Measurements from ENCODE around the gene FBLIM1.

Gene FBLIM1

DNA sequence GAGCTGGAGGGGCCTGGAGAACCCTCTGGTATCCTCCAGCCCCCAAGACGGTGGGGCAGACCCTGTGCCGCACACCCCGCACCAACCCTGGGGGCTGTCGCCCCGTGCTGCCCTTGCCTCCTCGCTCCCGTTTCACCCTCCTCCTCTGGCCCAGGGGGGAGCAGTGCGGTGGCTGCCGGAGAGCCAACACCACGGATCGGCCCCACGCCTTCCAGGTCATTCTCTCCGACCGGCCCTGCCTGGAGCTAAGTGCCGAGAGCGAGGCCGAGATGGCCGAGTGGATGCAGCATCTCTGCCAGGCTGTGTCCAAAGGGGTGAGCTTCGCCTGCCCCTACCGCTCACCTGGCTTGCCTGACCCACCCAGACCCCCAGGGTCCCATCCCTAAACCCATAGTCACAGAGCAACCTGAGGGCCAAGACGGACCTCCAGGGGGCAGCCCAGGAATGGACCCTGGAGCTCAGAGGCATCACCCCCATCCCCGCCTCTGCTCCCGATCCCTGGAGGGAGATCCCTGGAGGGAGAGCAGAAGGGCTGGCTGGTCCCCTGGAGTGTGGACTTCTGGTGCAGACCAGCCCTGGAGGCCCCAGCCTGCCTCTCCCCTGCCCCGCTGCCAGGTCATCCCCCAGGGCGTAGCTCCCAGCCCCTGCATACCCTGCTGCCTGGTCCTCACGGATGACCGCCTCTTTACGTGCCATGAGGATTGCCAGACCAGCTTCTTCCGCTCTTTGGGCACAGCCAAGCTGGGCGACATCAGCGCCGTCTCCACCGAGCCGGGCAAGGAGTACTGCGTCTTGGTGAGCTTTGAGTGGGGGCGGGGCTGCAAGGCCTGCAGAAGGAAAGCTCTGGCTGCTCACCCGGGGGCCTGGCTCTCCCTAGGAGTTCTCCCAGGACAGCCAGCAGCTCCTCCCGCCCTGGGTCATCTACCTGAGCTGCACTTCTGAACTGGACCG lies 26.6 kb upstream of the FBLIM1 start:
- DNase-seq (ENCODE audit: low read depth) = no peak

DNA sequence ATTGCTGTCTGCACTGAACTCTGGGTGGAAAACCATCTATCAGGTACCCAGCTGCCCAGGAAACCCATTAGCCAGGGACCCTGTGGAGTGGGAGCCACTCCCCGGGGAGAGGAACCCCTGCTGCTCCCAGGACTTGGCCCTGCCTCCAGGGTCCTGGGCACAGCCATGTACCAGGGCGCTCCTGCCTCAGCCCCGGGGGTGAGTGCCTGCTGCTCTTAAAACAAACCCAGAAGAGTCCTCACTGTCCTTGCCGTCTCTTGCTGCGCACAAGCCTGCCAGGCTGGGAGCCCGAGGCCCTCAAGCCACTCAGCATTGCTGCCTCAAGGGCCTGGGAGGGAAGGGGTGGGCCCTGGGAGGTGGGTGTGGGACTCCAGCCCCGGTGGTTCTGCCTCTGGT lies 25.9 kb upstream of the FBLIM1 start:
- DNase-seq (ENCODE audit: low read depth) = no peak

DNA sequence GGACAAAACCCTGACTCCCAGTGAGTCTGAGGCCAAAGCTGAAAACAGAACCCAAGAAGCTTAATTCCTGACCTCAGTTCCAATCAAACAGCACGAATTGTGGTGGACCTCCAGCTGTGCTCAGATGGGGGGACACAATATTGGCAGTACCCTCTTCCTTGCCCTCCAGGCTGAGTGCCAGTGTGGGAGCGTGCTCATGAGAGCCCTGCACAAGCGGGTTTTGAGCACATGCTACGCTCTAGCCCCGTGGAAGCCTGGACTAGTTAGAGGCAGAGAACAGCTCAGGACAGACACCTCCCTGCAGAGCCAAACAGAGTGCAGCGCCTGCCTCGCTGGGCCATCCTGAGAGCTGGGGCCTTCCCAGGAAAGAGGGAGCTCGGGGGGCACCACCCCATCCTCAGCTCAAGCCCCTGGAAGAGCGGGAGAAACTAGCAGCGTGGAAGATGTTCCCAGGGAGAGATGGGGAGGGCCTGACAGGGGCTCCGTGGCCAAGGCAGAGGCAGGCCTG lies 25.3 kb upstream of the FBLIM1 start:
- no peak for DNase-seq (ENCODE audit: low read depth)

DNA sequence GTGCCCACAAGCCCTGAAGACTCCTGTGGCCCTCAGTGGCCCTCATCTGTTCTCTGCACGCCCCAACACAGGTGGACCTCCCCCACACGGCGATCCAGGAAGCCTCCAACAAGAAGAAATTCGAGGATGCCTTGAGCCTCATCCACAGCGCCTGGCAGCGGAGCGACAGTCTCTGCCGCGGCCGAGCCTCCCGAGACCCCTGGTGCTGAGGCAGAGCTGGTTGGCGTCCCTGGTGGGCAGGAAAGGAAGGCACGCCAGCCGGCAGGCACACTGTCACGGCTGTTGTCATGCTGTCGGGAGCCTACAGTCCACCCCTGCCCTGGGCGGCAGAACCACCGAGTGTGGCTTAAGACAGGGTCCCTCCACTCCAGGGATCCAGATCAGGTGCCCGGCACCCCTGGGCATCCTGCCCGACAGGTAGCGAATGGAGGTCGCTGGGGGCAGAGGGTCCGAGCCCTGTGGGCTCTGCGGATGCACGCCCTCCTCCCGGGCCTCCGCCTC lies 24.8 kb upstream of the FBLIM1 start:
- no peak for DNase-seq (ENCODE audit: low read depth)

DNA sequence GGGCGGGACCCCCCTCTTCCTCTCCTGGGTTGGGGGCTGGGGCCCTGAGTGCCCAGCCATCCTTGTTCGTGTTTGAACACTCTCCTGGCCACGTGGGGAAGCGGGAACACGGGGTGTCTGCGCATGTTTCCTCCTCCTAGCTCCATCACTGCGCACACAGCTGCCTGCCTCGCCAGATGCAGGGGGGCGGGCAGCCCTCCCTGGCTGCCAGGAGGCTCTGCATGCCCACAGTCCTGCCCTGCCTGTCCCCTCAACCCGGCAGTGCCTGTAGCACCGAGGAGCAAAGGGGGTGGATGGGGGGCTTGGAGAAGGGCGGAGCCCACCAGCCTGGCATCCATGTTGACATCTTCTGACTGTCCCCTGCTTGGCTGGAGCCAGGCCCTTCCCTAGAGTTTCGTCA lies 24.3 kb upstream of the FBLIM1 start:
- no peak for DNase-seq (ENCODE audit: low read depth)

DNA sequence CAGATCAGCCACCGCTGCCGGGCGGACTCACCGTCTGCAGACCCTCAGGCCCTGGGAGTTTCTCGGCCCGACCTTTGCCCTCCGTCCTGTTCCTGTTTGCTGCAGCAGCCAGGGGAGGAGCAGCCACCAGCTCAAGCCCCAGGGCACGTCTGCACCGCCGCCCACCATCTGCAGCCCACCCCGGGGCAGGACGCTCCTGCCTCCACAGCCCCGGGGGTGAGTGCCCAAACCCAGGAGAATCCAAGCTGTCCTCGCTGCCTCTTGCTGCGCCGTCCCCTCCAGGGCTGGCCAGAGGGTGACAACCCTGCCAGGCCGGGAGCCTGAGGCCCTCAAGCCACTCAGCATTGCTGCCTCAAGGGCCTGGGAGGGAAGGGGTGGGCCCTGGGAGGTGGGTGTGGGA lies 23.7 kb upstream of the FBLIM1 start:
- no peak for DNase-seq (ENCODE audit: low read depth)

DNA sequence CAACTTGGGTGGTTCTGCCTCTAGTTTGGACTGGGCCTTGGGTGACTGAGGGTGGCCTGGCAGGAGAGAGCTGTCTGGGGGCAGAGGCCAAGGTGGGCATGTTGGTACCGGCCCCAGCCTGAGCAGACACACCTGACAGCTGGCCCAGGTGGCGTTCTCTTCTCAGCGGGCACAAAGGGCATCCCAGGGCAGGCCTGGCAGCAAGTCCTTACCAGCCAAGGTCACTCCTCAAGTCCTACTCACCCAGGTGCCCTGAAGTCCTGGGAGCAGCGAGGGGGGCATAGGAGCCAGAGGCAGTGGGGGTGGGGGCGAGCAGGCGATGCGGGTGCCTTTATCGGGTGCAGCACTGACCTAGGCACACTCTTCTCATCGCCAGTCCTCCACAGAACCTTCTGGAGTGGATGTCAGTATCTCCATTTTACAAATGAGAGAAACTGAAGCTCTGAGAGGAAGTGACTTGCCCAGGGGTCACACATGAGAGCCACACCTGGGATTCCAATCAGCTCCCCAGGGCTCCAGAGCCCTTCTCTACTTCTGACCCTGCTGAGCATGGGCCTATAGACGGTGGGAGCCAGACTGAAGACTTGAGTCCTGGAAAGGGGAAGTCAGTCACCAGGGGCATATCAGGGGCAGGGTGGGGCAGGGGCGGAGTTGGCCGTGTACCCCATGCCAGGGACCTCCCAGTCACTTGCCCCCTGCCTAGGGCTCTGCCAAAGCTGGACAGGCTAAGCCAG lies 23.1 kb upstream of the FBLIM1 start:
- DNase-seq (ENCODE audit: low read depth) = no peak

DNA sequence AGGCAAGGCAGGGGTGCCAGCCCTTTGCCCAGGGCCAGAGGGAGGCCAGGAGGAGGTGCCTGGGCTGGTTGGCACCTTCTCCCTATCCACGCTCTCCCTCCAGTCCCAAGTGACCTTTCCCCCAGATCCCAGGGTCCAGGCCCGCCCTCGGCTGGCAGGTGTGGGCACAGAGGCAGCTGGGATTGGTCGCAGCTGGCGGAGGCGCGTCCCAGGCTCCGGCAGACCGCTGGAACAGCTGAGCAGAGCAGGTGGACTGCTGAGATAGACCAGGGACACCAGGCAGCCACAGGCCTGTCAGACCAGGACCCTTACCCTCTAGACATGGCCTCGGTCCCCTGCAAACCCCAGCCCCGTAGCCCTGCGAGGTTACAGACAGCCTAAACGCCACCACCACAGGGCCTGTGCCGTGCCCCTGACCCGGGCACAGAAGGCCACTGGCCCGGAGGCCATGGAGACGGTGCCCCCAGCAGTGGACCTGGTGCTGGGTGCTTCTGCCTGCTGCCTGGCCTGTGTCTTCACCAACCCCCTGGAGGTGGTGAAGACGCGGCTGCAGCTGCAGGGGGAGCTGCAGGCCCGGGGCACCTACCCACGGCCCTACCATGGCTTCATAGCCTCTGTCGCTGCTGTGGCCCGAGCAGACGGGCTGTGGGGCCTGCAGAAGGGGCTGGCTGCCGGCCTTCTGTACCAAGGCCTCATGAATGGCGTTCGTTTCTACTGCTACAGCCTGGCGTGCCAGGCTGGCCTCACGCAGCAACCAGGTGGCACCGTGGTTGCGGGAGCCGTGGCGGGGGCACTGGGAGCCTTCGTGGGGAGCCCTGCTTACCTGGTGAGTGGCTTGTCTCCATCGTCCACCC lies 22.3 kb upstream of the FBLIM1 start, which contains the start of gene SLC25A34:
SLC25A34 (plus strand) TSS at position 221 of the 854 bp plus-strand sequence; CDS start at position 449, 228 bp downstream.
- no peak for DNase-seq (ENCODE audit: low read depth)

DNA sequence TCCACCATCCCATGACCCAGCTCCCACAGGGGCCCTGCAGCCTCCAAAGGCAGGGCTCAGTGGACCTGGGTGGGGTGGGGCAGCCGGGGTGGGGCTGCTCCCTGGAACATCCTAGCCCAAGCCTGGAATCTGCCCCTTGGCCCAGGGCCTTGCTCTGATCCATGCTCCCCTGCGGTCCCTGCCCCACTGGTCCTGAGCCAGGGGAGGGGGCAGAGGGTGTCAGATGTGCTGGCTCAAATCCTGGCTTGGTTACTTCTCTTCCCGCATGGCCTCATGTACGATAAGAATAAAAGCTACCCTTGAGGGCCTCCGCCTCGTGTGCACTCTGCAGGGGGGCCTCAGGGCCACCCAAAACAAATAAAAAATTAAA lies 21.7 kb upstream of the FBLIM1 start:
- no peak for DNase-seq (ENCODE audit: low read depth)

DNA sequence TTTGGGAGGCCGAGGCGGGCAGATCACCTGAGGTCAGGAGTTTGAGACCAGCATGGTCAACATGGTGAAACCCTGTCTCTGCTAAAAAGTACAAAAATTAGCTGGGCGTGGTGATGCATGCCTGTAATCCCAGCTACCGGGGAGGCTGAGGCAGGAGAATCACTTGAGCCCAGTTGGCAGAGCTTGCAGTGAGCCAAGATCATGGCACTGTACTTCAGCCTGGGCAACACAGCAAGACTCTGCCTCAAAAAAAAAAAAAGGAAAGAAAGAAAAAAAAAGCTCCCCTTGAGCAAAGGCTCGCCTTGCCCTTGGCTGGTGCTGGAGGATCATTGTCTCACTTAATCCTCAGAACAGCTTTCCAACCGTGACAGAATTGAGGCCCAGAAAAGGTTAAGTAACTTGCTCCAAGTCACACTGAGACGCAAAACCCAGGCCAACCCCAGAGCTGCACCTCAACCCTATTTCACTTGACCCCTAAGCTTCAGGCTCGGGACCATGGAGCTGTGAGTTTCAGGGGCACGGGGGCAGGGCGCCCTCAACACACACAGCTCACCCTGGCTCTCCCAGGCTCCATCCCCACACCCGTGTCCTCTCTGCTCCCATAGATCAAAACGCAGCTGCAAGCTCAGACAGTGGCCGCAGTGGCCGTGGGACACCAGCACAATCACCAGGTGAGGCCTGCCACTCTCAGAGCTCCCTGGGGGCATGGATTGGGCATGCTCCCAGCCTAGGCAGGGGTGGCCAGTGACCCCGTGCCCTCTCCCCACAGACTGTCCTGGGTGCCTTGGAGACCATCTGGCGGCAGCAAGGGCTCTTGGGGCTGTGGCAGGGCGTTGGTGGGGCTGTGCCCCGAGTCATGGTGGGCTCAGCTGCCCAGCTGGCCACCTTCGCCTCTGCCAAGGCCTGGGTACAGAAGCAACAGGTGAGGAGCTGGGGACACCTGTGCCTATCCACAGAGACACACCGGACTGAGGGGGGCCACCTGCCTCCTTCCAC lies 21.0 kb upstream of the FBLIM1 start:
- DNase-seq (ENCODE audit: low read depth) = no peak

DNA sequence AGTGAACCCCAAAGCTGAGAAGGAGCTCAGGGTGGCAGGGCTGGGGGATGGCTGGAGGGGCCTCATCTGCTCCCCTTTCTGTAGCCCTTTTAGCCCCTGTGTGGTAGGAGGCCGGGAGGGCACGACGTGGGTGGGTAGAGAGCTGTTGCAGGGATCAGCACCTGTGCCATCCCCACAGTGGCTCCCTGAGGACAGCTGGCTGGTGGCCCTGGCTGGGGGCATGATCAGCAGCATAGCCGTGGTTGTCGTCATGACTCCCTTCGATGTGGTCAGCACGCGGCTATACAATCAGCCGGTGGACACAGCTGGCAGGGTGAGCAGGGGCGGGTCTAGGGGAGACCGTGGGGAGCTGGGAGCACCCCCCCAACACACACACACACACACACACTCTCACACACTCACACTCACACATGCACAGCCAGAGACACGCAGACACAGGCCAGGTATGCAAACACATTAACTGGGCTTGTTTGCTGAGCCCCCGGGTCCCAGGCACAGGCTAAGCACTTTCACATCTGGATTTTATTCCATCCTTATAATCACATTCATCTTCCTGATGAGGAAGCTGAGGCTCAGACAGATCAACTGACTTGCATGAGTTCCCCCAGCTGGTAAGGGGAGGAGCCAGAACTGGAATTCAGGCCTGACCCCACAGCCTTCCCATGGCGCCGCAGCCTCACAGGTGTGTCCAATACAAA lies 20.0 kb upstream of the FBLIM1 start:
- DNase-seq (ENCODE audit: low read depth) = no peak

DNA sequence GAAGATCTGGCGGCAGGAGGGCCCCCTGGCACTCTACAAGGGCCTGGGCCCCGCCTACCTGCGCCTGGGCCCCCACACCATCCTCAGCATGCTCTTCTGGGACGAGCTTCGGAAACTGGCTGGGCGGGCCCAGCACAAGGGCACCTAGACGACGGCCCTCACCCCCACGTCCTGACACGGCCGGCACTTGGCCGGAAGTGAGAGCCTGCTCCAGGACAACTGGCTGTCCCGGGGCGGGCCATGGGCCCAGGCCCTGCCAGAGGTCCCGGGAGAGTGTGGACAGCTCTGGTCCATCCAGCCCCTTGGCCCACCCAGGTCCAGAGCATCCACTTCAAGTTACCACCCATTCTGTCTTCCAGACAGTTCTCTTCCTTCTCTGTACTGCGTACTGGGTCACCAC lies 19.3 kb upstream of the FBLIM1 start:
- no peak for DNase-seq (ENCODE audit: low read depth)

DNA sequence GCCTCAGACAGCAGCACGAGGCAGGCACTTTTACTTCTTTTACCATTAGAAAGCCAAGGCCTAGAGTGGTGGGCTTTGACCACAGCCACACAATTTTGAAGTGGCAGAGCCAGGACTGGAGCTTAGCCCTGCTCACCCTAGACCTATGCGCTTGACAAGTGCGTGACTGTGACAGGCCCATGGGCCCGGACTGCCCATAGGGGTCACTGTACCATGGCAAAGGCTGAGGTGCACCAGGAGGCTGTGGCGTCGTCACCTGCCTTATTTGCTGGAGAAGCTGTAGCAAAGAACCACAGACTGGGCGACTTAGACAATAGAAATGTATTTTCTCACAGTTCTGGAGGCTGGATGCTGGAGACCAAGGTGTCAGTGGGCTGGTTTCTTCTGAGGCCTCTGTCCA lies 18.9 kb upstream of the FBLIM1 start:
- no peak for DNase-seq (ENCODE audit: low read depth)

DNA sequence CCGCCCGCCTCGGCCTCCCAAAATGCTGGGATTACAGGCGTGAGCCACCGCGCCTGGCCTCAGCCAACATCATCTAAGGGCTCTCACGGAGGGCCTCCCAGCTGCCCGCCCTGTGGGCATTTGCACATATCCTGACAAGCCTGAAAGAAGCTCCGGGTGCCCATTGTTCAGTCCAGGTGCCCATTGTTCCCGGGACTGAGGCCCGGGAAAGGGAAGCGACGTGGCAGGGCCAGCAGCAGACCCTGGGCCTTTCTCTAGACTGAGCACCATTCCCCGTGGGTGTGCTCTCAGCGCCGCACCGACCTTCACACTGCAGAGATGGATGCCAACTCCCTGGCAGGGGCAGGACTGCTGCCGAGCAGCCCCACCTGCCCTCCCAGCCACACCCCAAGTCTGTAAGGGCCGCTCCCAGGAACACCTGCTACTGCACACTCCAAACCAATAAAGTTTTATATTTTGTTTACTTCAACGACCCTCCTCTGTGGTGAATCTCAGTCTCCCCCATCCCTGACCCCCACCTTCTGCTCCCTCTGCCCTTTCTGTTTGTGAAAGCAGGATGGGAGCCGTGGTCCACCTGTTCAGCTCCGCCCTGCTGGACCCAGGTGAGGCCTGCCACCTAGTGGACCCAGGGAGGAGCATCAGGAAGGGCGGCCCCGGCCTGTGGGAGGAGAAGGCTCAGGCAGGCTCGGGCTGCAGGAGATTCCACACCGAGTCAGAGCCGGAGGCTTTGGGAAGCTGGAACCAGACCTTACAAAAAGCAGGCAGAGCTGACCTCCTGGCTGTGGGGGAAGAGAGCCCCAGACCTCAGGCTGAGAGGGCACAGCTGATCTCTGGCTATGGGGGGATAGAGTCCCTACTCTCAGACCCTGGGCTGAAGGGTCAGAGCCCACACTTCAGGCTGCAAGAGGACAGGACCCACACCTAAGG lies 17.4 kb upstream of the FBLIM1 start:
- peak; percentile 54 for DNase-seq (ENCODE audit: low read depth)

DNA sequence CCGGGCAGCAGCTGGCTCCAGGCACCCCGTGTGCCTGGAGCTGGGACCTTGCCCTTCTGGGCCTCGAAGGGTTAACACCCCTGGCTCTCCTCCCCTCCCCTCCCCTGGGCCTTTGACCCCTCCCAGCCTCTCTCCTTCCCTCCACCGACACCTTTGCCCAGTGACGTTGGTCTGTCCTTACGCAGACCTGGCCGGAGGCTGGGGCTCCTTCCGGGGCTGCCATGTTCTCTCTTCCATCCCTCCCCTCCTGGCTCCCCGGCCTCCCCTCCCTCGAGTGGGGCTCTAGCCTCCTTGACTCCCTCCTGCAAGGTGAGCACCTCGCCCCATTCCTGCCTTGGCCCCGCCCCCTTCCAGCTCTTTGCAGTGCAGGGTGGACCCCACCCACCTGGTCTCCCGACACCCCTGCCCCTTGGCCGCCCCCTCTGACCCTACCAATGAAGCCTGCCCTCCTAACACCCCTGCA lies 16.2 kb upstream of the FBLIM1 start, which contains the start of gene TMEM82:
TMEM82 (plus strand) TSS at position 161 of the 463 bp plus-strand sequence; CDS start at position 222, 61 bp downstream.
- no peak for DNase-seq (ENCODE audit: low read depth)

DNA sequence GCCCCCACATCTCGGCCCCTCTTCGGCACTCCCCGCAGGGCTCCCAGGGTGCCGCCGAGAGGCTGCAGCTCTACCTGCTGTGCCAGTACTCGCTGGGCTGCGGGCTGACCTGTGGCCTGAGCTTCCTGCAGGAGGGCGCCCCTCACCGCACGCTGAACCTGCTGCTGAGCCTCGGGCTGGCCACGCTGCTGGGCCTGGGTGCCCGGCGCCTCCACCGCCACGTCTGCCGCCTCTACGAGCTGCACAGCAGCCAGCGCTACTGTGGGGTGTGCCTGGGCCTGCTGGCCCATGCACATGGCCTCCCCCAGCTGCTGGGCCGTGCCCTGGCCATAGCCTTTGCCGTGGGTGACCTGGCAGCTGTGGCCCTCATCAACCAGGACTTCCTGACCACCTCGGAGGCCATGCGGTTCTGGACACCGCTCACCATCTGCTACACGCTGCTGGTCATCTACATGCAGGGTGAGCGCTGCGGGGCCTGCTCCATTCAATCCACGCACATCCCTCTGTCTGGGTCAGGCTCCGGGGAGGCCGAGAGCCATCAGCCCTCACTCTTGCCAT lies 14.4 kb upstream of the FBLIM1 start:
- DNase-seq (ENCODE audit: low read depth) = no peak

DNA sequence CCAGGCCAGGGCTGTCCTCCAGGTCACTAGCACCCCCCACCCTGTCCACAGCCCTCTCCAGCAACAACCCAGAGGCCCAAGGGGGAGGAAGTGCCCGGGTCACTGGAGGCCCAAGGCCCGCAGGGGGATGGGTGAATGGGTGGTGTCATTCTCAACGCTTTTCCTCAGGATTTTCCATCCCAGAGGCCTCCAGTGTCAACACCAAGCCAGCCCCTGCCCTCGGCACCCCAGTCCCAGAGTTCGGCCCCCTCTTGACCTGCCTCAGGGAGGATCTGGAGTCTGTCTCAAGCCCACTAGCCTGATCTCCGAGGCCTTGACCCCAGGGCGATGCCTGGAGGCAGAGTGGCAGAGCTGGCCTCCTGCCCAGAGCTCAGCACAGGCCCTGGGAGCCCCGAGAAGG lies 11.2 kb upstream of the FBLIM1 start:
- DNase-seq (ENCODE audit: low read depth) = no peak

DNA sequence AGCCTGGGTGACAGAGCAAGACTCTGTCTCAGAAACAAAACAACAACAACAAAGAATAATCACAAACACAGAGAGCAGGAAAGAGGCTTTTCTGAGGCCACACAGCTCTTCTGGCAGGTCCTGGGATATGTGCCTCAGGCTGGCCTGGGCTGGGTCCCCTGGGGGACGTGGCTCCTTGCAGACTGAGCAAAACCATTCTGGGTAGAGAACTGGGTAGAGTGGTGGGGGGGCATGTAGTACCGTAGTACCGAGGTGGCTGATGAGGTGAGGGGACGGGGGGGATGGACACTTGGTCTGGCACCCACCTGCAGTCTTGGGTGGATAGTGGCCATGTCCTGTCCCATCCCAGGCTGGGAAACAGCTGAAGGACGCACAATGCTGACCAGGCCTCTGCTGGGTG lies 10.3 kb upstream of the FBLIM1 start:
- no peak for DNase-seq (ENCODE audit: low read depth)
